ENCODE data around the gene BAIAP2.

BAIAP2 gene

DNA sequence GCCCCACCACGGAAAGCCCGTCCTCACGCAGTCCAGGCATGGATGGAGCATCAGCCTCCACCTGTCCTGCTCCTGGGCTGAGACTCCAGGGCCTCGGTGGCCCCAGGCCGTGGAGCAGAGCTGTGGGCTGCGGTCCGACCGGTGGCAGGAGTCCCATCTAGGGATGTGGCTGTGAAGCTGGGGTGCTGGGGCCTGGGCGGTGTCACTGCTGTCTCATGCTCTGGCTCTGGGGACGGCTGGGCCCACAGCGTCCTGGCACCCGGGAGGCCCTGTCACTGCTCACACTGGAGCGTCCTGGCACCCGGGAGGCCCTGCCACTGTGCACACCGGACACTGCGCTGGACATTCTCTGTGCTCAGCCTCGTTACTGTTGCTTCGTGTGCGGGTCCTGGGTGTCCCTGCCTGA lies 8.4 kb downstream of the BAIAP2 start:
- H3K4me3 ChIP-seq: no peak overlapping the region
- H3K27ac ChIP-seq: no peak overlapping the region
- no peak overlapping the region for H3K4me2 ChIP-seq
- H3K27me3 ChIP-seq: peaks cover 33 to 78% (median 58%) of the 10 kb centered on the region in 11 experiments
- H3K36me3 ChIP-seq: no peaks in the 10 kb centered on the region; a peak in 1 of 22 replicates
- H3K4me1 ChIP-seq: peaks cover 21 to 47% (median 36%) of the 10 kb centered on the region in 10 experiments
- TF ChIP-seq Cebpa-rat (IDR thresholded peaks at IDR 0.05): no peak
- H3K9me3 ChIP-seq (replicated peaks in 1 of 11): no peaks in the 10 kb centered on the region
- H3K9ac ChIP-seq: no peak overlapping the region
- H4K20me1 ChIP-seq: peaks cover 0 to 94% (median 33%) of the 10 kb centered on the region in 11 experiments; a peak in 16 of 22 replicates

DNA sequence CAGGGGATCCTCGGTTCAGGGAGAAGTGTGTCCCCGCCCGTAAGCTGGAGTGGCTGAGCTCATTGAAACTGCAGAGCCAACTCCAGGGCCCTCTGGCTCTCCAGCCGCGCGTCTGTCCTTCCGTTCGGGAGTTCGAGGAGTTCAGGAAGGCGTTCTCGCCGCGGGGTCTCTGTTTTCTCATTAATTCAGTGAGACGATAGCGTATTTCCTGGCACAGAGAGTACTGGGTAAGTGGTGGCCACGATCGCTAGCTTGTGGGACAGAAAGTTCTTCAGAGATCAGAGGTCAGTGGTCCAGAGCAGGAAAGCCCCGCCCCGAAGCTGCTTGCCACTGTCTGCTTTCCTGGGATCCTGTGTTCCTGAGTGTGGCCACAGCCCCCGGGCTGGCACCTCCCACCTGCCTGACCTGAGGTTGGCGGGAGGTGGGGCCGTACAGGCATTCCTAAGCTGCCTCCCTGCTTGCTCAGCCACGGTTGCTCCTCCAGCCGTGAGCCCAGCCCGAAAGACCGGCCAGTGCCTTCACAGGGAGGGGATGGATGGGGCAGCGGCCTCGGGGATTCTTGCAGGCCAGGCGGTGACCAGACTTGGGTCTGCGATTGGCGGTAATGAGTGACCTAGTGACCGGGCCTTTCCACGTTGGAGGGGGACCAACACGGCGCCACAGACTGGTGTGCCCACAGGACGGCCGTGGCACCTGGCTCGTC lies 8.9 kb downstream of the BAIAP2 start:
- Histone ChIP-seq H3K36me3 (no peaks in the 10 kb centered on the region), H3K4me2 (peak overlapping the region in 3 of 11 experiments; percentile 85 to 89 (median 85); a peak in 5 of 22 replicates), H4K20me1 (peaks cover 0 to 94% (median 35%) of the 10 kb centered on the region in 11 experiments; a peak in 17 of 22 replicates), H3K9me3 (replicated peaks in 1 of 11) (no peaks in the 10 kb centered on the region), H3K9ac (no peak overlapping the region), H3K4me1 (peaks cover 27 to 52% (median 41%) of the 10 kb centered on the region in 10 experiments), H3K4me3 (no peak overlapping the region), H3K27me3 (peaks cover 33 to 78% (median 58%) of the 10 kb centered on the region in 11 experiments), H3K27ac (no peak overlapping the region)
- no peak for TF ChIP-seq Cebpa-rat (IDR thresholded peaks at IDR 0.05)

DNA sequence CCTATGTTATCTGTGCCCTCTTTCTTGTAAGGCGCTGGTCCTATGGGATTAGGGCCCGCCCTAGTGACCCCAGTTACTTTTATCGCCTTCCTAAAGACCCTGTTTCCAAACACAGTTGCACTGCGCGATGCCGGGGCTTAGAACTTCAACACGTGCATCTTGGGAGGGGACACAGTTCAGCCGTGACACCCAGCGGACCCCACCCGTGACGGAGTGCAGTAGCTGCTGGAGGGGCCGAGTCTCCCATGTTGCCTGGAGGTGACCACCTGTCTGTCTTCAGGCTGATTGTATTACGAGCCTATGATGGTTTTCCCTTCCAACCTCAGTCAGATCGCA lies 9.4 kb downstream of the BAIAP2 start:
- no peaks in the 10 kb centered on the region for H3K9me3 ChIP-seq (replicated peaks in 1 of 11)
- TF ChIP-seq Cebpa-rat (IDR thresholded peaks at IDR 0.05): no peak
- H3K4me1 ChIP-seq: peaks cover 32 to 57% (median 46%) of the 10 kb centered on the region in 10 experiments
- H3K36me3 ChIP-seq: no peaks in the 10 kb centered on the region
- H4K20me1 ChIP-seq: peaks cover 0 to 94% (median 37%) of the 10 kb centered on the region in 11 experiments; a peak in 16 of 22 replicates
- H3K4me2 ChIP-seq: peak overlapping the region in 7 of 11 experiments; percentile 59 to 89 (median 85); a peak in 13 of 22 replicates
- H3K27ac ChIP-seq: no peak overlapping the region
- H3K27me3 ChIP-seq: peaks cover 33 to 78% (median 57%) of the 10 kb centered on the region in 11 experiments
- no peak overlapping the region for H3K9ac ChIP-seq
- no peak overlapping the region for H3K4me3 ChIP-seq

DNA sequence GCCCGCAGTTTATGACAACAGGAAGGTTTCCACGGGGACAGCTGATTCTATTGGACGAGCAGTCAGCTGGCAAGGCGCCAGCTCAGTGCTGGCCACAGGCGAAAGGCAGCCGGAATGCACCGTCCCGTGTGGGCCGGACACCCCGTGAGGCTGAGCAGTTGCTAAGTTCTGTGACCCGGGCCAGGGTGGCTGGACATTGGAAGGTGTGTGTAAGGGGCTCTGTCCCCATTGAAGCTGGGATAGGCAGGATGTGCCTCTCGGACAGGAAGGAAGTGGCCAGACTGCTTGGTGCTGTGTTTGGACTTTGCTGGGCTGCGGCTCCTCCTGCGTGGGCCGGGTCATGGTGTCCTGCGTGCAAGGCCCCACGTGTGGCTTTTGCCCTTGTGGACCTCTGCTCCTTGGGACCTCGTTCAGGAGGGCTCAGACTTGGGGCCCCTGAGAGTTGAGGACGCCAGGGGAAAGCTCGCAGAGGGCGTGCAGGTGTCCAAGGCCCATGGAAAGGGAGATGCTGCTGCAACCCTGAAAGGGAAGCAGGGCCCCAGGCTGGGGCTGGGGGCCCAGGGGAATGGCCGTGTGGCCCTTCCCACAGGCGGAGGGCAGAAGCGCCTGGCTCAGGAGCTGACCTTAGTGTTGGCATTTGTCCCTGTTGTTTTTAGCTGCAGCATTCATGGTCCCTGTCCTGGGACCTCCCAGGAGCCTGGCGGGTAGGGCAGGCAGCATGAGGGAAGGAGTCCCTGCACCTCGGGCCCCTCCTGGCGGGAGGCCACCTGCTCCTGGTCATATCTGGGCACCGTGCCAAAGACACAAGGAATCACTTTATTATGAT lies 10.0 kb downstream of the BAIAP2 start:
- Histone ChIP-seq H3K4me3 (no peak overlapping the region), H3K27ac (no peak overlapping the region), H3K9me3 (replicated peaks in 1 of 11) (no peaks in the 10 kb centered on the region), H3K4me2 (peak overlapping the region; percentile 56 to 89 (median 80)), H3K9ac (peak overlapping the region in 4 of 11 experiments; percentile 5 to 38 (median 14); a peak in 3 of 22 replicates), H3K36me3 (no peaks in the 10 kb centered on the region), H3K27me3 (peaks cover 33 to 78% (median 56%) of the 10 kb centered on the region in 11 experiments), H4K20me1 (peaks cover 0 to 94% (median 37%) of the 10 kb centered on the region in 11 experiments; a peak in 16 of 22 replicates), H3K4me1 (peaks cover 38 to 59% (median 52%) of the 10 kb centered on the region in 10 experiments)
- TF ChIP-seq Cebpa-rat (IDR thresholded peaks at IDR 0.05): no peak

DNA sequence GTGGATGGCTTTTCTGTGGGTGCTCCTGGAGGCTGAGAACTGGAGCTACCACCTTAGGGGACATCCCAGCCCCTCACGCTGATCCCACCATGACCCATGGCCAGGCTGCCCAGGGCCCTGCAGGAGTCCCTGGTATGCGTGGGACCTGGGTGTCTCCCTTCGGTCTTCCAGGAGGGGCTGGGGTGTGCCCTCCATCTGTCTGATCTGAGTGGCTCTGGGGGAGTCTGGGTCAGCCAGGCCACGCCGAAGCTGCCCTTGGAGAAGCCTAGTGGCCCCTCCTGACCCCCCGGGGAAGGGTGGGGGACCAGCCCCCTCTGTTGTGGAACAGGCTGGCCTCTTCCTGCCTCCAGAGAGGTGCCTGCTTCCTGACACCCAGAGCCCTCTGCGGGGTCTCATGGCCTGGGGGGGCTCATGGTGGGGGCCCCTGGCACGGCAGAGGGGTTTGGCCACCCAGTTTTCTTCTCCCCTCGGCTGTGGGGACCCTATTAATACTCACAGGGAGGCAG lies 10.7 kb downstream of the BAIAP2 start:
- H3K9ac ChIP-seq: peak overlapping the region in 4 of 11 experiments; percentile 5 to 41 (median 23); a peak in 3 of 22 replicates
- H3K27ac ChIP-seq: no peak overlapping the region
- peaks cover 0 to 94% (median 41%) of the 10 kb centered on the region in 11 experiments; a peak in 16 of 22 replicates for H4K20me1 ChIP-seq
- no peak for TF ChIP-seq Cebpa-rat (IDR thresholded peaks at IDR 0.05)
- no peaks in the 10 kb centered on the region for H3K9me3 ChIP-seq (replicated peaks in 1 of 11)
- H3K36me3 ChIP-seq: no peaks in the 10 kb centered on the region
- H3K4me1 ChIP-seq: peaks cover 44 to 60% (median 56%) of the 10 kb centered on the region in 10 experiments
- H3K4me2 ChIP-seq: peak overlapping the region; percentile 56 to 89 (median 80)
- H3K27me3 ChIP-seq: peaks cover 34 to 78% (median 56%) of the 10 kb centered on the region in 11 experiments
- no peak overlapping the region for H3K4me3 ChIP-seq

DNA sequence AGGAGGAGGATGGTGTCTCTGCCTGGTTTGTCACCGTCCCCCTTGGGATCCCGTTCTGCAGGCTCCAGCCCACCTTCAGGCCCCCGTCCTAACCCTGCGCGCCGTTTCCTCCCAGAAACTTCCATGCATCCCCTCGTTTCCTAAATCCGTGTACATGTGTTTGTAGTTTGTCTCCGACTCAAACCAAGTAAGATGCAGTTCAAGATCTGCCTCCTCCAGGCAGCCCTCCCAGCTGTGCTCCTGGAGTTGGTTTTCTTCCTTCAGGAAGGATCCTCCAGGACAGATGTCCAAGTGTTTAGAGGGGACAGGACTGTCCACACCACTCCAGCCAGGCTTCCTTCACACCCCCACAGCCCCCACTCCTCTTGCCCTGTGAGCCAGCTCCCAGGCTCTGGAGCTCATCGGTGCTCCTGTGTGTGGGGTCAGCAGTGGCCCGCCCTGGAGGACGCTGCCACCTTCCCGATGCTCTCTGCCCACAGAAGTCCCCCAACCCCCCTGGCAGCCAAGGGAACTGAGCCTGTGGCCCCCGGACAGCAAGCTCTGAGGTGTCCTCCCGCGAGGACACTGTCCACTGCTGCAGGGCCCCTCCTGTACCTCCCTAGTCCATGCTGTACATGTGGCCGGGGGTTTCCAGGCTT lies 11.3 kb downstream of the BAIAP2 start:
- Histone ChIP-seq H3K9me3 (replicated peaks in 1 of 11) (no peaks in the 10 kb centered on the region), H3K36me3 (no peaks in the 10 kb centered on the region), H3K4me3 (no peak overlapping the region), H3K9ac (peak overlapping the region in 3 of 11 experiments; percentile 5 to 41 (median 38); a peak in 1 of 22 replicates), H4K20me1 (peaks cover 0 to 94% (median 41%) of the 10 kb centered on the region in 11 experiments; a peak in 16 of 22 replicates), H3K27me3 (peaks cover 34 to 78% (median 61%) of the 10 kb centered on the region in 11 experiments), H3K4me2 (peak overlapping the region; percentile 56 to 89 (median 80); a peak in 21 of 22 replicates), H3K4me1 (peaks cover 51 to 66% (median 61%) of the 10 kb centered on the region in 10 experiments), H3K27ac (no peak overlapping the region)
- TF ChIP-seq Cebpa-rat (IDR thresholded peaks at IDR 0.05): no peak

DNA sequence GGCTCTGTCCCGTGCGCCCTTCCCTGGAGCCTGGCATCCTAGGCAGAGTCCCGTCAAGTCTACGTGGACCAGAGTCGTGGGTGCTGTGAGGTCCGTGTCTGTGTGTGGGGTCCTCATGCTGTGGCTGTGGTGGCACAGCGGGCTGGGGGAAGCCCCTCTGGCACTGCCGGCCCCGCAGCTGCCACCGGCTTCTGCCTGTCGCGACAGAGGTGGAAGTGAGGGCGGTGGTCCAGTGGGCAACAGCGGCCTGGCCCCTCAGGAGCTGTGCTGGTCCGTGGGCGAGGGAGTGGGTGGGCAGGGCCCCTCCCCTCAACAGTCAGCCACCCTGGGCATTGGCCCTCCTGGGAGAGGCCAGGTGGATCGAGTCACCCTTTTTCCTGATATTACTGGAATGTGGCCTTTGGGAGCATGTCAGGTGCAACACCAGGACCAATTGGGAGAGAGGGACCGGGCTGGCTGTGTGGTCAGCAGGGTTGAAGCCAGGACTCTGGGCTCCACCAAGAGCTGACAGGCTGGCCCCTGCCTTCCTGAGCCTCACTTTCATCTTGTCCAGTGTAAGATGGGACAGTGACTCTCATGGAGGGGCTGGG lies 11.9 kb downstream of the BAIAP2 start:
- H3K4me1 ChIP-seq: peaks cover 57 to 73% (median 67%) of the 10 kb centered on the region in 10 experiments
- TF ChIP-seq Cebpa-rat (IDR thresholded peaks at IDR 0.05): no peak

More for the DNA sequence above, 11.9 kb downstream of the BAIAP2 start:
- H3K9me3 ChIP-seq (replicated peaks in 1 of 11): no peaks in the 10 kb centered on the region
- H3K4me2 ChIP-seq: peak overlapping the region in 5 of 11 experiments; percentile 57 to 89 (median 80); a peak in 5 of 22 replicates
- H3K27ac ChIP-seq: no peak overlapping the region
- H3K36me3 ChIP-seq: no peaks in the 10 kb centered on the region
- H4K20me1 ChIP-seq: peaks cover 0 to 91% (median 41%) of the 10 kb centered on the region in 11 experiments; a peak in 16 of 22 replicates
- peaks cover 36 to 83% (median 67%) of the 10 kb centered on the region in 11 experiments for H3K27me3 ChIP-seq
- H3K4me3 ChIP-seq: no peak overlapping the region
- H3K9ac ChIP-seq: no peak overlapping the region
